DOHH2 (cell line): Measurements from ENCODE around the gene ZBTB9.

Source experiments
- EZH2phosphoT487 ChIP-seq: fragments of 200-600 bp; sonication (generic); IDR thresholded peaks from 2 replicates; pipeline ENCODE4 v1.6.1; 2017; ENCODE audit warnings: borderline replicate concordance, mild to moderate bottlenecking, antibody characterized with exemption, low read length, moderate library complexity, mixed read lengths
- TF ChIP-seq, protein P1 (sequence below): fragments of 200-600 bp; sonication (generic); IDR thresholded peaks from one replicate; pipeline ENCODE4 v1.5.1; 2014; ENCODE audit warnings: antibody characterized with exemption, mild to moderate bottlenecking, low read depth, low read length; ENCODE audit not compliant: poor library complexity, severe bottlenecking

DNA sequence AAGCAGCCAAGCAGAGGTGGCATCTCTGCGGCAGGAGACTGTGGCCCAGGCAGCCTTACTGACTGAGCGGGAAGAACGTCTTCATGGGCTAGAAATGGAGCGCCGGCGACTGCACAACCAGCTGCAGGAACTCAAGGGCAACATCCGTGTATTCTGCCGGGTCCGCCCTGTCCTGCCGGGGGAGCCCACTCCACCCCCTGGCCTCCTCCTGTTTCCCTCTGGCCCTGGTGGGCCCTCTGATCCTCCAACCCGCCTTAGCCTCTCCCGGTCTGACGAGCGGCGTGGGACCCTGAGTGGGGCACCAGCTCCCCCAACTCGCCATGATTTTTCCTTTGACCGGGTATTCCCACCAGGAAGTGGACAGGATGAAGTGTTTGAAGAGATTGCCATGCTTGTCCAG is 49.5 kb upstream of the ZBTB9 start:
- TF ChIP-seq, protein P1, sequence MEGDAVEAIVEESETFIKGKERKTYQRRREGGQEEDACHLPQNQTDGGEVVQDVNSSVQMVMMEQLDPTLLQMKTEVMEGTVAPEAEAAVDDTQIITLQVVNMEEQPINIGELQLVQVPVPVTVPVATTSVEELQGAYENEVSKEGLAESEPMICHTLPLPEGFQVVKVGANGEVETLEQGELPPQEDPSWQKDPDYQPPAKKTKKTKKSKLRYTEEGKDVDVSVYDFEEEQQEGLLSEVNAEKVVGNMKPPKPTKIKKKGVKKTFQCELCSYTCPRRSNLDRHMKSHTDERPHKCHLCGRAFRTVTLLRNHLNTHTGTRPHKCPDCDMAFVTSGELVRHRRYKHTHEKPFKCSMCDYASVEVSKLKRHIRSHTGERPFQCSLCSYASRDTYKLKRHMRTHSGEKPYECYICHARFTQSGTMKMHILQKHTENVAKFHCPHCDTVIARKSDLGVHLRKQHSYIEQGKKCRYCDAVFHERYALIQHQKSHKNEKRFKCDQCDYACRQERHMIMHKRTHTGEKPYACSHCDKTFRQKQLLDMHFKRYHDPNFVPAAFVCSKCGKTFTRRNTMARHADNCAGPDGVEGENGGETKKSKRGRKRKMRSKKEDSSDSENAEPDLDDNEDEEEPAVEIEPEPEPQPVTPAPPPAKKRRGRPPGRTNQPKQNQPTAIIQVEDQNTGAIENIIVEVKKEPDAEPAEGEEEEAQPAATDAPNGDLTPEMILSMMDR, result no peak
- TF ChIP-seq EZH2phosphoT487, result no peak
